GM15510 (cell line): ENCODE data around the gene NRIP3.

Experiments
- POLR2A ChIP-seq: IDR thresholded peaks from 3 replicates; pipeline ENCODE4 v1.6.1; 2011; ENCODE audit warnings: borderline replicate concordance; ENCODE audit not compliant: insufficient read length; ENCODE audit errors: extremely low read depth

The NRIP3 gene

DNA sequence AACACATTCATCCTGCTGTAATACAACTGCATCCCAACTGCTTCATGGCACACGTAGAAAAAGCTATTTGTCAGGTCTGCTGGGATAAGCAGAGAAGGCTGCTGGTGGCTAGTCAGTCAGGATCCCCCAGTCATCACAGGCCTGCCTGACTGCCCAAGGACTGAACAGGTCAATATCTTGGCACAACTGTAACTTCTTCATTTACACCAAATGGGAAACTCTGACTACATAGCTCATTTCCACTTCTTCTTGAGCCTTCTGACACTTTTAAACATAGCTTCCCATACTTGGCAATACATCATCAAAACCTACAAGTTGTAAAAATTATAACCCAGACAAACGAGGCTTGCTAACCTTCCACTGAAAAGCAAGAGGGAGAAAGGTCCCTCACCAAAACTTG lies 42.4 kb downstream of the NRIP3 start:
- no peak for TF ChIP-seq POLR2A

DNA sequence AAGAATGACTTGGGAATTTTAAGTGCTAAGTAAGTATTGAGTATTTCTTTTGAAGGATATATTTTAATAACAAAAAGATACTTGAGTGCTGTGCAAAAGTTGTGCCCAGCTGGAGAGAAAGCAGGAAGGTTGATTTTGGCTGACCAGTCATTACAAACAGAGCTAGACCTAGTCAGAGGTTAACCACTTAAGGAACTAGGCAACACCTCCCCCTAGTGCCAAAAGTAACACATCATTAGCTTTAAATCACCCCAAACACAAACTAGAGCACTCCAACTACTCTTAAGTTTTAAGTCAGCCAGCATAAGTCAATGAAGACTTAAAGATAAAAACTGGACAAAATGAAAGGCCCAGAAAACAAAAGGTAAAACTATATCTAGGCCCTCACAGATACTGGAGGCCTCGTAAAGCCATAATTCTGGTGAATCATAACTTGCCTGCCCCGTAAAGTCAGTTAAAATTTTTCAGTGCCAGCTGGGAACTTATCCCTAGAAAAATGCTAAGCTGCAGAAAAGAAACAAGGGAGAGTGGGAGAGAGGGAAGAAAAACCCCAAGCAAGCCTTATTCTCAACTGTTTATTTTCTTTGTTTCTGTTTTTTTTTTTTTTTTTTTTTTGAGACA lies 44.1 kb downstream of the NRIP3 start:
- TF ChIP-seq POLR2A, result no peak

DNA sequence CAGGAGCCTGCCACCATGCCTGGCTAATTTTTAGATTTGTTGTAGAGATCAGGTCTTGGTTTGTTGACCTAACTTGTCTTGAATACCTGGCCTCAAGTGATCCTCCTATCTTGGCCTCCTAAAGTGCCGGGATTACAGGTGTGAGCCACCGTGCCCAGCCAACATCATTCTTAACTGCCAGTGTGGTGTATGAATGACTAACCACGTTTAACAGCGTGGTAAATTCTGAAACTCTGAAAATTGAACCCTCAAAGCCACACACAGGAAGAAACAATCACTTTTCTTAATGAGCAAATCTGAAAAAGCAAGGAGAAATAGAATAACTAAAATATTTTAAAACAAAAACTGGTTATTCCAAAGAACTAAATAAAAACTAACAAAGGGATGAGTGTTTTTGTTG lies 46.9 kb downstream of the NRIP3 start:
- TF ChIP-seq POLR2A, result no peak

DNA sequence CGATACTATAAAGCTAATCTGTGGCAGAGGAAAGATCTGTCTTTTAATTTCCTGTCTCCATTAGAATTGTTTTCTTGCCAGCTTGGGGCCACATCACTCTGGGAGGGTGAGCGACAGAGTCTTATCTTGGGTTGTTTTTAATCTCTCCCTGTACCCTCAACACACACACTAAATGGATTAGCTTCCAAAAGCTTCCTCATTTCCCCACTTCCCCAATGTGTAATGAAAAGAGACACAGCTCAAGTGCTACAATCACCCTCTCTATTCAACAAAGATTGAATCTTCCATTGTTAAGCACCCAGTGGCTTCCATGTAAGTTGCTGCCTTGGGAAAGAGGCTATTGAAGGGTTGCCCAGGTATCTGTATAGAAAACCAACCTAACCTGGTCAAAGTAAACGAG lies 54.9 kb downstream of the NRIP3 start:
- no peak for TF ChIP-seq POLR2A

DNA sequence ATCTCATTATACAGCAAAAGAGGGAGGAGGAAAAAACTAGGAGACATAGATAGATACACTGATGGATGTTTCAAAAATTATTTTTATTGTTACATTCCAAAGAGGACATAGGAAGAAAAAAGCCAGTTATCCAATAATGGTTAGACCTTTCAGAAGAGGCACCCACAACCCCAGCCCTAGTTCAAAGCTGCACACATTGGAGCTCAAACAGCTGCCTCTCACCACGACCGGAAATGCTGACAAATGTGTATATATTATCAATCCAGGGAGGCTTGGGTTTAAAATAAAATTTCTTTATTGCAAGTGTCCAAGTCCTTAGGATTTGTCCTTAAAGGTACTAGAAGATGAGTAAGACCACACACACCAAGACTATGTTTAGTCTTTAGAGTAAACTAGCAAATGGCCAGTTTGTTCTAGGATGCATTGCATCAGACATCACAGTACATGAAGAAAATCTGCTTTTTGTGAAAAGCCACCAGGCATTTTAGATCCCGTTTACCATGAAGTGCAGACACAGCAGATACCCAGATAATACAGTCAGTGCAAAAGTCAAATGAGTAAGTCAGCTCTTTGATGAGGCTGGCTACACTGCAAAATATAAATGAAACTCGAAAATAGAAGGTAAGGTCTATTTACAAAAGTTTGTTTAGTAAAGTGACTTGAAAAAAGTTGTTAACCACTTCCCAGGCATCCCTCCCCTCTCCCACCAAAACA lies 56.4 kb downstream of the NRIP3 start:
- TF ChIP-seq POLR2A, result no peak

DNA sequence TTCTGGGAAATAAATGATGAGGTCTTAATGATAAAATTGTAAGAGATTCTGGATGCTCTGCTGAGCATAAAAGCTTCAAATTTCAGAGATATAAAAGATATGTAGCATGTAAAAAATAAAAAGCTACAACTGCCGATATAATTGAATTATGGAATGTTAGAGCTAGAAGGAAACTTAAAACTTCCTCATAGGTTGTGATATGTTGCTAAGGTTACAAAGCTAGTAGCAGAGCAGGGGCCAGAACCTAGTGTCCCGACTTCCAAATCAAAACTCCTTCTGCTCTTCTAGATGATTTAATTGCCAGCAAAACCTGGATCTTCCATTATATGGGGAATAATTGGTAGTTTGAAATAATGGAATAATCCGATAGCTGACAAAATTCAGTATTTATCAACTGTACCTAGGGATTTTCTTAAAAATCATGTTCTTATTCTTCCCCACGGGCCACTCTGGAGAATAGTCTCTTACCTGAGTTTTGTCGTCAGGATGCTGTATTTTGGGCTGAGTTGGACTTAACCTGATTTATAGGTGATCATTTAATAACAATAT lies 61.2 kb downstream of the NRIP3 start, which contains the start of gene ASCL3:
TSS of gene ASCL3 (minus strand) at position 499 of the 549 bp plus-strand sequence. CDS start 4,855 bp downstream, outside the sequence.
- TF ChIP-seq POLR2A, result no peak

DNA sequence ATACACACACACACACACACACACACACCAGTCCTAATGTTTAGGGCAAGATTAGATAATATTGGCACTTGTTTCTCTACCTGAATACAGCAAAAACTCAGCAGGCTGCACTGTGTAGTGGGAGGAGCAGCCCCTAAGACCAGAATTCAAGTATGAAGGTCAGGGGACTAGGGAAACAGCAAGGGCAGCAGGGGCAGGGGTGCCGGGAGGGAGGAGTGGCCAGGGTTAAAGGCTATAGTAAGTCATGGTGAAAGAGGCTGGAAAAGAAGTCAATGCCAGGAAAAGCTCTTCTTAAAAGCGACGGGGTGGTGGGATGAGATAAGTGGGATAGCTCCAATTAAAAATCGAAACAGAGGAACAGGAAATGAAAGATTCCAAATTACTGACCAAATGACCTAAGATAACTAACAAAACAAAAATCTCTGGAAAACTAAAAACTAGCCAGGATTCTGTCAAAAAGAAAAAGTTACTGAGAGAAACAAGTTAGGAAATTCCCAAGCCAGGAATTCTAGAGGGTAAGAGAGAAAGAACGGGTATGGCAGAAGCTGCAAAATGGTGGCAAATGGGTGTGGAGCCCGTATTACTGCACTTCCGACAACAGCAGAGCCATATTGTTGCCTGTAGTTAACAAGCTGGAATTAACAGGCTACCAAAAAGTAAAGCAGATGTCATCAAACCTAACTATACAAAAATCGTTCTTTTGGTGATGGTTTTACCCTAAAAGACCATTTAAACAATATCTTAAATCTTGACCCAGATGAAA lies 62.3 kb downstream of the NRIP3 start:
- no peak for TF ChIP-seq POLR2A

DNA sequence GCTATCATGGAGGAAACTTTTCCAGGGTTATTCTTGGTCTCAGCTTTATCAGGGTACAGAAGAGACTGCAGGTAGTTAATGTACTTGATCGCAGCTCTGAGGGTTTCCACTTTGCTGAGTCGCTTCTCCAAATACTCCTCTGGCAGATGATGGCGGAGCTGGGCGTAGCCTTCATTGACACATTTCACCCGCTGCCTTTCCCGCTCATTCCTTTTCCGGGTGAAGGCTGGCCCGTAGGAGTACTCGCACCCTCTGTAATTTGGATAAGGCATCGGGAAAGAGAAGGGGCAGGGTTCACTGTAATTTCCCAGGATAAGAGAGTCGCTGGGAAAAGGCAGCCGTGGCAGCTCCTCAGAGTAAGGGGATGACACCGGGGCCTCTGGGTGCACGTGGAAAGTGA lies 66.1 kb downstream of the NRIP3 start:
- TF ChIP-seq POLR2A, result no peak

DNA sequence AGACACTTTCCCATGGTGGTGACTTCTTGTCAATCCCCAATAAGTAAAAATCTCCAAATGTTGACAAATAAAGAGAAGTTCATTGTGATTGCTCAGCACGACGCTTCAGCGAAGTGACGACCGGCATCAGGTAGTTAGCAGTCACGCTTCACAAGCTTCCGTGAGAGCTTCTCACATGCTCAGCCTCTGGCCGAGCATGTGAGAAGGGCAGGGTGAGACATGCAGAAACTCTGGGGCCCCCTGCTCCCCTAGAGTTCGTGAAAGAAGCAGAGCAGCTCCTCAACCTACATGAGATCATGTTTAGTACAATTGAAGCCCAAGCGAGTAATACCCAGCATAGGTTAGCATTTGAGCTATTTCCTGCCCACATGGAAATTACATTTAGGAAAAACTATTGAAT lies 66.6 kb downstream of the NRIP3 start:
- TF ChIP-seq POLR2A, result no peak

DNA sequence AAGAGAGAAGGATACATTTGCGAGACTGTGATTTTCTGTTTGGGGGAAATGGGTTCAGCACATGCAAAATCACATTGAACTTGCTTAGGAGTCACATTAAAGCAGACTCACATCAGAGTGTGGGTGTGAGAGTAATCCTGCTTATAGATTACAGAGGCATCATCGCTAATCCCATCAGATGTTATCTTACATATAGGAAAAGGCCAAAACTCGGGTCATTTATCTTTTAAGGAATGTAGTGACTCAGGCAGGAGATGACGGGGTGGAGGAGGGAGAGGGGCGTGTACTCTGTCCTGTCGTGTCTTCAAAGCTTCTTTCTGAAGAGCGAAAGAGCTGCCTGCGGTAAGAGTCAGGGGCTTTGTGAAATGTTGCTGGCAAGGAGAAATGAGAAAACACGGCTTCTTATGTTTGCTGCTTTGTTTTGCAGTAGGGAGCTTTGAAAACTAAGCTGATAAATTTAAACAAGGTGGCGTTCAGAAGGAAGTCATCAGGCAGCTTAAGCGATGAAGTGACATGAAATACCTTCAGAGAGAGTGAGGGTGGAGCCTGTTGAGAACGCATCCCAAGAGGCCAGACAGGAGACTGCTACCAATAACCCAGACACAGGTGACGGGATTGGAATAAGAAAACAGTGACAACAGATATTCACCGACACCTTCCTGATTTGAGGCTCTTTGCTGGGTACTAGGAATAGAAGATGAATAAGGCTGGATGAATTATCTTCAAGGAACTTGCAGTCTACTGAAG lies 68.9 kb downstream of the NRIP3 start:
- no peak for TF ChIP-seq POLR2A

DNA sequence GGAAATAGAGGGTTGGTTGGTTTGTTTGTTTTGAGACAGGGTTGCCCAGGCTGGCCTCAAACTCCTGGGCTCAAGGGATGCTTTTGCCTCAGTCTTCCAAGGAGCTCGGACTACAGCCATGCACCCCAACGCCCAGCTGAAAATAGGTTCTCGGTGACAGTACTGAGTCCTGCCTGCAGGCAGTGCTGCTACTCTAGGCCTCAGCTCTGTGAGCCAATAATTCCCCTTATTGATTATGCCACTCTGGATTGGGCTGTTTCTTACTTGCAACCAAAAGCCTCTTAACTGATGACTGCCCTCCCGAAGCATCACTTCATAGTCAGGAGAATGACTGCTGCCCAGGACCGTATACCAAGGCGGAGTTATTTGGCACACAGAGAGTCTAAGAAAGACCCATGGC lies 69.9 kb downstream of the NRIP3 start:
- TF ChIP-seq POLR2A, result no peak

DNA sequence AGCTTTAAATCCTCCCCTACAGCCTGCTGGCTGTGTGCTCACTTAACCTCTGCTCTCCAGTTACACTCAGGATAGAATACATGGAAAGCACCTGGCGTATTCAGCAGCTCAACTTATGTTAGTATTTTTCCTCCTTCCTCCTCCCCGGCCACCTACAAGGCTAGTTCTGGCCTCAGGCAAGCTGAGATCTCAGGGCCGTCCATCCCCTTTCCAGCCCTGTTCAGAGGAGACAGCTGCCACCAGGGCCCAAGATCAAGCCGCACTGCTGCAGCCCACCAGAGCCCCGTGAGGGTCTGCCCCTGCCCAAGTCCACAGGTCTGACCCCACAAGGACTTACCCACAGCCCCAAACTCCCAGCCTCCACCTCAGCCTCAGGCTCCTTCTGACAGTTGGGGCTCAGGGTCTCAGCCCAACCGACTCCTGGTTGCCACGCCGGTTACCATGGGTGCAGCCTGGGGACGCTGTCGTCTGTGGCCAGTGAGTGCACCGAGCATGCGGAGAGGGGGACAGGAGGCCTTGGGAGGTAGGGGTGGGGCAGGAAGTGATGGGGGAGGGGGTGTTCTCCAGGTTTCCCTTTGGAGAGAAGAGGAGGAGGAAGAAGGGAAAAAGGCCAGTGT lies 71.1 kb downstream of the NRIP3 start, which contains the start of gene C11orf16:
TSS of gene C11orf16 (minus strand) at position 384 of the 617 bp plus-strand sequence. CDS start 639 bp downstream, outside the sequence.
- TF ChIP-seq POLR2A, result no peak
